NCI-H1436 (cell line): ENCODE results near the gene KCNMA1.

Experiments used
- DNase-seq: peaks from one replicate; lab custom pipeline; 2025; lab: John Stamatoyannopoulos, UW

The KCNMA1 gene

GRCh38 chr10:77075926-77076325 is 561.7 kb downstream of the KCNMA1 start:
- DNase-seq: no peak

- no peak for DNase-seq
These were observed 563.4 kb downstream of the KCNMA1 start for GRCh38 chr10:77074104-77074624.

- DNase-seq: no peak
These were observed 564.0 kb downstream of the KCNMA1 start for GRCh38 chr10:77073663-77073960.

GRCh38 chr10:77072836-77073662 is 564.6 kb downstream of the KCNMA1 start:
- DNase-seq: no peak

GRCh38 chr10:77072361-77072835 is 565.2 kb downstream of the KCNMA1 start:
- no peak for DNase-seq

GRCh38 chr10:77071956-77072355 is 565.7 kb downstream of the KCNMA1 start:
- DNase-seq: no peak

- no peak for DNase-seq
These were observed 566.6 kb downstream of the KCNMA1 start for GRCh38 chr10:77071001-77071511.

GRCh38 chr10:77070346-77070745 is 567.3 kb downstream of the KCNMA1 start:
- DNase-seq: no peak

GRCh38 chr10:77068969-77069368 is 568.6 kb downstream of the KCNMA1 start:
- DNase-seq: no peak

- DNase-seq: no peak
These were observed 569.3 kb downstream of the KCNMA1 start for GRCh38 chr10:77068272-77068671.

GRCh38 chr10:77062381-77062780 is 575.2 kb downstream of the KCNMA1 start:
- no peak for DNase-seq

GRCh38 chr10:77060913-77061312 is 576.7 kb downstream of the KCNMA1 start:
- no peak for DNase-seq

GRCh38 chr10:77056650-77057049 is 581.0 kb downstream of the KCNMA1 start:
- DNase-seq: no peak

- DNase-seq: no peak
These were observed 585.0 kb downstream of the KCNMA1 start for GRCh38 chr10:77052593-77052992.

- no peak for DNase-seq
These were observed 585.8 kb downstream of the KCNMA1 start for GRCh38 chr10:77051837-77052236.

- DNase-seq: no peak
These were observed 587.7 kb downstream of the KCNMA1 start for GRCh38 chr10:77049896-77050295.

GRCh38 chr10:77049146-77049545 is 588.5 kb downstream of the KCNMA1 start:
- DNase-seq: no peak

- no peak for DNase-seq
These were observed 592.5 kb downstream of the KCNMA1 start for GRCh38 chr10:77045085-77045484.

- DNase-seq: no peak
These were observed 594.2 kb downstream of the KCNMA1 start for GRCh38 chr10:77043420-77043763.

GRCh38 chr10:77042706-77043419 is 594.7 kb downstream of the KCNMA1 start:
- DNase-seq: no peak

GRCh38 chr10:77041636-77042258 is 595.9 kb downstream of the KCNMA1 start:
- no peak for DNase-seq

- no peak for DNase-seq
These were observed 599.2 kb downstream of the KCNMA1 start for GRCh38 chr10:77038407-77038806.
